K562 treated with DMSO at 1 percent for 48 hours (cell line): ENCODE results near the gene IL13RA1. TPM values are rescaled to one million over a fixed set of nuclear protein-coding genes. Genes with fewer than 3 reads are reported as not detected.

Experiments used
- total RNA-seq: library from RNA; unstranded; fragments of 300-600 nt; gene quantifications from 2 replicates; pipeline ENCODE4 v1.2.3, GENCODE V29; 2022; ENCODE audit warnings: low replicate concordance; ENCODE audit errors: extremely low read depth

IL13RA1 gene
- not detected in 2 replicates for total RNA-seq

DNA sequence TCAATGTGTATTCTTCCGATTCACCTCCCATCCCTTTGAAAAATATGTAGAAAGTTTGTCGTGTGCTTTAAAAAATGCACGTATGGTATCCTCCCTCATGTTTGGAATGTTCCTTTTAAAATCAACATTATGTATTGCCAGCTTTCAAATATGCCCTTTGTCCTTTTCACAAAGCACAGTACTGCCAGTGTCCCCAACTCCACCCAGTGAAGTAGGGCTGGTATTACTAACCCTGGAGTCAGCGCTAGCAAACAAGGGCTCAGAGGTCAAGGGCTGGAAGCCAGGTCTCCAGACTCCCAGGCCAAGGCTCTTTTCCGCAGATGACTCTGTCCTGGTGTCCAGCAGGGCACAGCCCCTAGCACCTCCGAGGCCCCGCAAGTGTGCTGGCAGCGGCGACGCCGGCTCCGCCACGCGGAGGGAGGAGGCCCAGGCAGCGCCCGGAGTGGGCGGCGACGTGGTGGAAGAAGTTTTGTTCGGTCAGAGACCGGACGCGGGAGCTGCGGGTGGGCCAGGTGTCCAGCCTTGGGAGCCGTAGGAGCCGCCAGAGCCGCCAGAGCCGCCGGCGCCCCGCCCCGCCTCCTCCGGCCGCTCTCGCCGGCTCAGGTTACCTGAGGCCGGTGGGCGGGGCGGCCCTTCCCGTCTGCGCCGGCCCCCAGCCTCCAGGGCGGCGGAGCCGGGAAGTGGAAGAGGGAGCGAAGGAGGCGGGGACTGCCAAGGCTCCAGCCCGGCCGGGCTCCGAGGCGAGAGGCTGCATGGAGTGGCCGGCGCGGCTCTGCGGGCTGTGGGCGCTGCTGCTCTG lies at the start of gene IL13RA1:
TSS of gene IL13RA1 (plus strand) at position 720 of the 799 bp plus-strand sequence. CDS start at position 753, 33 bp downstream.

GRCh38 chrX:118823263-118824172 lies 96.1 kb downstream of the IL13RA1 start, which contains the start of gene ZCCHC12:
ZCCHC12 (plus strand) TSS chrX:118823824; CDS start chrX:118825245, 1,421 bp downstream.

Other genes with a start within 250 kb of the IL13RA1 start
- not detected in 2 replicates for gene DOCK11, start 231.8 kb upstream of the IL13RA1 start, total RNA-seq
- gene ZCCHC12, start 96.2 kb downstream of the IL13RA1 start, total RNA-seq = not detected in 2 replicates
- gene LONRF3, start 247.0 kb downstream of the IL13RA1 start, total RNA-seq = not detected in 2 replicates